ENCODE results near the gene ST3GAL4. TPM values are rescaled to one million over a fixed set of nuclear protein-coding genes. Genes with fewer than 3 reads are reported as not detected.

The ST3GAL4 gene
- total and polyA plus RNA-seq, 7 donors: 43.1 to 336 (median 69.2) TPM

GRCh38 chr11:126407682-126408288 is 52.3 kb downstream of the ST3GAL4 start:
- H3K27me3 ChIP-seq: no peaks in the 10 kb centered on the region
- H3K36me3 ChIP-seq: peaks cover 0 to 45% (median 17%) of the 10 kb centered on the region in 4 donors
- H3K9me3 ChIP-seq: no peaks in the 10 kb centered on the region
- DNase-seq: no peak
- WGBS, 2 donors: 90 to 96% methylated on average over 15 of the region's 15 CpGs
- intact Hi-C loops (cut with DNase I): no loop called here
- TF ChIP-seq EP300 (IDR thresholded peaks at IDR 0.05) (no peak), POLR2AphosphoS5 (IDR thresholded peaks at IDR 0.05) (no peak), CTCF (IDR thresholded peaks at IDR 0.05) (no peak), POLR2A (IDR thresholded peaks at IDR 0.05) (no peak)
- peak overlapping the region in 1 of 4 donors; percentile 9 for H3K27ac ChIP-seq
- no peak overlapping the region for H3K4me3 ChIP-seq
- H3K4me1 ChIP-seq: peaks cover 0 to 18% (median 15%) of the 10 kb centered on the region in 4 donors

- Histone ChIP-seq H3K4me1 (peaks cover 0 to 20% (median 16%) of the 10 kb centered on the region in 4 donors), H3K27me3 (no peaks in the 10 kb centered on the region), H3K36me3 (peaks cover 0 to 45% (median 17%) of the 10 kb centered on the region in 4 donors), H3K27ac (no peak overlapping the region), H3K9me3 (no peaks in the 10 kb centered on the region), H3K4me3 (no peak overlapping the region)
- TF ChIP-seq CTCF (IDR thresholded peaks at IDR 0.05): no peak
- 86 to 94% methylated on average over 12 of the region's 12 CpGs for whole genome bisulfite sequencing, 2 donors
- no peak for DNase-seq
- intact Hi-C loops (cut with DNase I): no loop called here
These were observed 53.0 kb downstream of the ST3GAL4 start for GRCh38 chr11:126408496-126408895.

- 94% methylated on average over 12 of the region's 12 CpGs for WGBS, 2 donors
- H3K27ac ChIP-seq: peak overlapping the region in 1 of 4 donors; percentile 65
- no peaks in the 10 kb centered on the region for H3K27me3 ChIP-seq
- H3K36me3 ChIP-seq: peaks cover 0 to 50% (median 17%) of the 10 kb centered on the region in 4 donors
- intact Hi-C loops (cut with DNase I): no loop called here
- DNase-seq: no peak
- H3K9me3 ChIP-seq: no peaks in the 10 kb centered on the region
- TF ChIP-seq POLR2AphosphoS5 (IDR thresholded peaks at IDR 0.05) (no peak), POLR2A (IDR thresholded peaks at IDR 0.05) (no peak), EP300 (IDR thresholded peaks at IDR 0.05) (no peak), CTCF (IDR thresholded peaks at IDR 0.05) (no peak)
- no peak overlapping the region for H3K4me3 ChIP-seq
- peaks cover 0 to 26% (median 20%) of the 10 kb centered on the region in 4 donors for H3K4me1 ChIP-seq
These were observed 53.6 kb downstream of the ST3GAL4 start for GRCh38 chr11:126408901-126409619.

GRCh38 chr11:126409620-126409985 is 54.1 kb downstream of the ST3GAL4 start:
- Histone ChIP-seq H3K27ac (peak overlapping the region in 1 of 4 donors; percentile 65), H3K4me3 (no peak overlapping the region), H3K9me3 (no peaks in the 10 kb centered on the region), H3K4me1 (peaks cover 0 to 31% (median 25%) of the 10 kb centered on the region in 4 donors), H3K36me3 (peaks cover 0 to 50% (median 17%) of the 10 kb centered on the region in 4 donors), H3K27me3 (no peaks in the 10 kb centered on the region)
- no peak for DNase-seq
- no peak for TF ChIP-seq POLR2A (IDR thresholded peaks at IDR 0.05)
- no peak for TF ChIP-seq EP300 (IDR thresholded peaks at IDR 0.05)
- no peak for TF ChIP-seq CTCF (IDR thresholded peaks at IDR 0.05)
- no peak for TF ChIP-seq POLR2AphosphoS5 (IDR thresholded peaks at IDR 0.05)
- intact Hi-C loops (cut with DNase I): no loop called here
- 83 to 85% methylated on average over 3 of the region's 3 CpGs for WGBS, 2 donors

All from sigmoid colon (tissue), 7 donors.